ENCODE results near the gene GAS5.
A peak's percentile ranks its signal among the peaks of the same experiment; 100 is the strongest.

The GAS5 gene

GRCh38 chr1:173868266-173869020 is 654 bp upstream of the GAS5 start, which contains the start of gene ZBTB37:
Gene ZBTB37, plus strand, starts transcription at chr1:173868380. Its CDS starts 1,846 bp downstream, at chr1:173870226.
- H4K20me1 ChIP-seq (ENCODE audit: insufficient read depth, low read length), result no peaks in the 10 kb centered on the region
- no peak within 1 kb of the TSS for H2AFZ ChIP-seq (ENCODE audit: low read length)
- TF ChIP-seq CTCF (IDR thresholded peaks at IDR 0.05; ENCODE audit: low read length) (peak; percentile 11; the same call in 1 of the 2 replicates), EZH2 (IDR thresholded peaks at IDR 0.05; ENCODE audit: borderline replicate concordance, low read length) (no peak)
- peaks cover 64% of the 10 kb centered on the region for H3K4me1 ChIP-seq (ENCODE audit: insufficient read depth, low read length, severe bottlenecking)
- H3K27ac ChIP-seq (ENCODE audit: low read depth, low read length, poor library complexity, severe bottlenecking), result peak within 1 kb of the TSS; percentile 85
- peaks cover 21% of the 10 kb centered on the region for H3K79me2 ChIP-seq (ENCODE audit: insufficient read depth, low read length)
- H3F3A ChIP-seq (ENCODE audit: insufficient read depth, low read length), result peaks cover 28% of the 10 kb centered on the region; the same call in 1 of the 2 replicates
- peaks cover 47% of the 10 kb centered on the region for H3K36me3 ChIP-seq (ENCODE audit: insufficient read depth, low read length)
- no peaks in the 10 kb centered on the region for H3K9me3 ChIP-seq (ENCODE audit: low read length)
- peak within 1 kb of the TSS; percentile 90 for H3K4me3 ChIP-seq (ENCODE audit: low read depth, low read length, poor library complexity, severe bottlenecking)
- H3K27me3 ChIP-seq (ENCODE audit: insufficient read depth, low read length), result no peaks in the 10 kb centered on the region
- H3K4me2 ChIP-seq (ENCODE audit: low read length), result peak within 1 kb of the TSS; percentile 97
- H3K9me2 ChIP-seq (ENCODE audit: low read depth, low read length), result no peaks in the 10 kb centered on the region
- H3K9ac ChIP-seq (ENCODE audit: low read length), result peak within 1 kb of the TSS; percentile 87

GRCh38 chr1:173867141-173867752 is 542 bp downstream of the GAS5 start:
- H3K27me3 ChIP-seq (ENCODE audit: insufficient read depth, low read length), result no peaks in the 10 kb centered on the region
- H3K27ac ChIP-seq (ENCODE audit: low read depth, low read length, poor library complexity, severe bottlenecking), result peak overlapping the region; percentile 85
- H3K9me2 ChIP-seq (ENCODE audit: low read depth, low read length), result no peaks in the 10 kb centered on the region
- peaks cover 70% of the 10 kb centered on the region for H3K4me1 ChIP-seq (ENCODE audit: insufficient read depth, low read length, severe bottlenecking)
- H3K36me3 ChIP-seq (ENCODE audit: insufficient read depth, low read length), result peaks cover 54% of the 10 kb centered on the region
- no peaks in the 10 kb centered on the region for H4K20me1 ChIP-seq (ENCODE audit: insufficient read depth, low read length)
- peak overlapping the region; percentile 89 for H3K4me2 ChIP-seq (ENCODE audit: low read length)
- H3K9me3 ChIP-seq (ENCODE audit: low read length), result no peaks in the 10 kb centered on the region
- H2AFZ ChIP-seq (ENCODE audit: low read length), result no peak overlapping the region
- no peak for TF ChIP-seq CTCF (IDR thresholded peaks at IDR 0.05; ENCODE audit: low read length)
- TF ChIP-seq EZH2 (IDR thresholded peaks at IDR 0.05; ENCODE audit: borderline replicate concordance, low read length), result no peak
- peak overlapping the region; percentile 90 for H3K4me3 ChIP-seq (ENCODE audit: low read depth, low read length, poor library complexity, severe bottlenecking)
- H3K79me2 ChIP-seq (ENCODE audit: insufficient read depth, low read length), result peaks cover 21% of the 10 kb centered on the region
- H3F3A ChIP-seq (ENCODE audit: insufficient read depth, low read length), result peaks cover 38% of the 10 kb centered on the region; the same call in 1 of the 2 replicates
- peak overlapping the region; percentile 87 for H3K9ac ChIP-seq (ENCODE audit: low read length)

- Histone ChIP-seq H3K4me2 (ENCODE audit: low read length) (peak overlapping the region; percentile 89), H3K4me3 (ENCODE audit: low read depth, low read length, poor library complexity, severe bottlenecking) (peak overlapping the region; percentile 90), H3K9me2 (ENCODE audit: low read depth, low read length) (no peaks in the 10 kb centered on the region), H3K9me3 (ENCODE audit: low read length) (no peaks in the 10 kb centered on the region), H3K4me1 (ENCODE audit: insufficient read depth, low read length, severe bottlenecking) (peaks cover 68% of the 10 kb centered on the region), H3K9ac (ENCODE audit: low read length) (peak overlapping the region; percentile 87), H3K36me3 (ENCODE audit: insufficient read depth, low read length) (peaks cover 59% of the 10 kb centered on the region), H3K27me3 (ENCODE audit: insufficient read depth, low read length) (no peaks in the 10 kb centered on the region), H4K20me1 (ENCODE audit: insufficient read depth, low read length) (no peaks in the 10 kb centered on the region), H2AFZ (ENCODE audit: low read length) (no peak overlapping the region), H3K79me2 (ENCODE audit: insufficient read depth, low read length) (peaks cover 21% of the 10 kb centered on the region), H3K27ac (ENCODE audit: low read depth, low read length, poor library complexity, severe bottlenecking) (peak overlapping the region; percentile 85), H3F3A (ENCODE audit: insufficient read depth, low read length) (peaks cover 43% of the 10 kb centered on the region; the same call in 1 of the 2 replicates)
- no peak for TF ChIP-seq EZH2 (IDR thresholded peaks at IDR 0.05; ENCODE audit: borderline replicate concordance, low read length)
- TF ChIP-seq CTCF (IDR thresholded peaks at IDR 0.05; ENCODE audit: low read length), result no peak
Measured at GRCh38 chr1:173866413-173867115, 1.2 kb downstream of the GAS5 start.
